NOMO-1 treated with DMSO at 0.1 percent for 48 hours (cell line): ENCODE measurements around the gene MAP7.

Experiments
- DNase-seq: peaks from one replicate; lab custom pipeline; 2025; ENCODE audit not compliant: unreplicated experiment; lab: John Stamatoyannopoulos, UW

Gene MAP7

DNA sequence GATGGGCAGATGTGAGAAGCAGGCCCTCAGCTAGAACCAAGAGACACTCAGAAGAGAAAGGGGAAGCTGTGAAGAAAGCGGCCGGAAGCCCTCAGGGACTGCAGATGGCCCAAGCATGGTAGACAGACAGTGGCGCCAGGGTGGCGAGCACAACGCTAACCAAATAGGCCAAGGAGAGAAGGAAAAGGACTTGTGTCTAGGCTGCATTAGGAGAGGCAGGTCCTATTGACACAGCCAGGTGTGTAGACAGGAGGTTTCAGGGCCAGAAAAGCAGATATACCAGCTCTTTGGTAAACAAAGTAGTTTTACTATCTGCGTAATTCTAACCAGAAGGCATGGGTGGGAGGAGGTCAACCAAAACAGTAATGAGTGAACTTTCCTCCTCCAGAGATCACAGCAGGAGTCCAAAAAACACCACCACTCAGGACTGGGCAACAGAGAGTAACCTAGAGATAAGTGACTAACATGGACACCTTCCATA, 15.8 kb upstream of the MAP7 start:
- DNase-seq = peak; percentile 79

DNA sequence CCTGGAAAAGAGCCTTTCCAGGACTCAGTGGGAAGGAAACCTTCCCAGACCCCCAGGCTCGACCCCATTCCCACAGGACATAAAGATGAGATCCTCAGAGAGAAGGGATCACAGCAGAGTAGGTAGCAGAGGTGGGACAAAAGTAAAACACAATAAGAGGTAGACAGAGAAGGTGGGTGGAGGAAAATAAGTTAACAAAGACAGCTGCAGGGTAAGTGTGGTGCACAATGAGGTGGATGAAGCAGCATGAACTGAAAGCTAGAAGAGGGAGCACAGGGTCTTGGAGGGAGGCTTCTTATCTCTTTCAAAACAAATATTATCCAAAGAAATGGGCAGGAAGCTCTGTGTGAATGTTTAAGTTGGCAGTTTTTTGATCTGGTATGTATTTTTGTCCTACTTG, 14.0 kb upstream of the MAP7 start:
- no peak for DNase-seq

DNA sequence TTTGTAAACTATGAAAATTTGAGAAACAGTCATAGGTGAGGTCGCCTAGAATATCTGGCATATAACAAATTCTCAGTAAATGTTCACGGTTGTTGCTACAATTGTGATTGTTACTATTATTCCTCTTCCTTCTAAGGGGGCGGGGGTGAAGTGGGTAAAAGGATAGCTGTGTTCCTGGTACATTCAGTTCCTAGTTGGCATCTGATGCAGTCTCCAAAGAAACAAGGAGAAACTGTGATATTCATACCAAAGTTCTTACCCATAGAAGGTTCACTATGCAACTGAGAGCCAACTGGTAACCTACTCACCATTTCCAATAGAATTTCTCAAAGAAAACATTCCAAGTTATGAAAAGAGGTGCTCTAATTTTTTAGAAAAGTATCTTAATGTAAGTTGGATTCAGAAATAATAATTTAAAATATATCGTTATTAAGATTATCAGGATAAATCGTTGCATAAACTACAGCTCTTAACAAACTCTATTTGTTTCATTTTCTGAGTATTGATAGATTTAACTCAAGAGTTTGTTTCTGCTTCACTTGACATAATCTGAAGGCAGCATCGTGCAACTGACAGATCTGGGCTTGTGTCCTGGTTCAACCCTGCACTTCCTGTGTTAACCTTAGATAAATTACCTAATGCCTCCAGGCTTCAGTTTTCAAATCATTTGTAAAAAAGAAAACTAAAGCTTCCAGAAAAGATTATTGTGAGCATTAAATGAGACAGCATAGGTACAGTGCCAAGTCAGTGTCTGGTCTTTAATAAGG, 13.3 kb upstream of the MAP7 start:
- no peak for DNase-seq

- DNase-seq = no peak
Measured at GRCh38 chr6:136562211-136562610, 12.0 kb upstream of the MAP7 start.

DNA sequence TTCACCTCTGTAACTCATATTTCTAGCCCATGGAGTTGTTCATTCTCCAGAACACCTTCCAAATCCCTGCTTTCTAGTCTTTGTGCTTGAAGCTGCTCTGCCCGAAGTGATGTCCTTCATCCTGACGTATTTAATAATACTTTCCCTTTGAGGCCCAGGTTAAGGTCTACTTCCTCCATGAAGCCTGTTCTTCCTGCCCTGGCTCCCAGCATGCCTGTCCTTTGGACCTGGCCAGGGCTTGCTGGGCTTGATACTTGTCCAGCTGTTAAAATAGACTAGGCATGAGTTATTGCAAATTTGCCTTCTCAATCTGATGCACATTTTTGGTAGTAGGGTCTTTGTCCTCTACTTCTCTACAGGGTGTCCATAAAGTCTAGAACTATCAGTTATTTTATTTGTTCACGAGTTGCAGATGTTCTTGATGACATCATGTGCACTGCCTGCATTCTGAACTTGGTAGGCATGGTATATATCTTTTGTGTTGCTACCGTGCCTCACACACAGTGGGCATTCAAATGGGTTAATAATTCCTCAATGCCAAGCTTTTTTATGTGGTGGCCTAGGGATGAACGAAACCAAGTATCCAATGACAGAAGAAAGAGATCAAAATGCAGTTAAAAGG, 3.1 kb upstream of the MAP7 start:
- no peak for DNase-seq

DNA sequence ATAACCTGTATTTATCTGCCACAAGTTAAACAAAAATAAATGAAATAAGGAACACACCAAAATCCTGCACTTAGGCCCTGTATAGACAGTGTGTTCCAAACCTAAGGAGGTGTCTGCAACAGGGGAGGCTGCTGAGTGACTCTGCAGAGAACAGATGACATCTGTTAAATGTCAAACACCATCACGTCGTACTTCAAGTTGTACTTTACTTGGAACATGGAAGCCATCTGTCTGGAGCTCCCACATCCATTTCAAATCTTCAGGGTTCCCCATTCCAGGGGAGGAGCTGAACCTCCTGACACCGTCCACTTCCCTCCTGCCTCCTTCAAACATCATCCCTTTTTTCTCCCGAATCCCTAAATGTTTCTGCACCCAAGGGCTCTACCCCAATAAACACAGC, 1.8 kb upstream of the MAP7 start:
- DNase-seq = no peak

GRCh38 chr6:136551103-136551502, 881 bp upstream of the MAP7 start:
- DNase-seq = no peak

GRCh38 chr6:136550045-136550329, 235 bp downstream of the MAP7 start:
- DNase-seq = no peak

GRCh38 chr6:136549300-136550044, 750 bp downstream of the MAP7 start:
- no peak for DNase-seq

DNA sequence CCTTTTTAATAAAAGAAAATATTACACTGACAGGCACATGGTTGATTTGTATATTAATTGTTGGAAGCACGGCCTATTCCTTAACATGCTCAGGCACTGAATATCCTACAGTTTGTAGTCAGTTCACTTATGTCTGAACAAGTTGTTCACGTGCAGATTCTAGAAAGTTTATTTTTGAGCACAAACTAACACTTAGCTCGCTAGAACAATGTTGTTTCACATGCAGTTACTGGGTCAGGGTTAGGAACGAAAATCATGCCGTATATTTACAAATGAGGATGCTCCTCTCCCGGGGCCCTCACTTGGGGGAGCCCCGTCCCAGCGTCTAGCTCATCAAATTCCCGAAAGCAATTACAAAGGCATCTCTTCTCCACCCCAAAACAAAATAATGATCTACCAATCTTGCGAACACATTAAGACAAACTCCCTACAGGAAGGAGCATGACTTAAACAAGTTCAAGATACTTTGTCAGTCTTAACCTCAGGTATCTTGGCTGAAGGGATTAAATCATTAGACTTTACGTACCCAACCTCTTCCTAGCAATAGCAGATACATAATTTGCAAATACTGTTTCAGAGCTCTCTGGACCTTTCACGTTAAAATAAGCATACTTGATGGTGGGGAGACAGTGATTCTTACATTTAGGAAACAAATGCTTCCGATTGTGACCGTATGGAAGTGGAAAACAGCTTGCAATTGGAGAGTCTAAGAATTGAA, 1.5 kb downstream of the MAP7 start:
- DNase-seq = no peak

GRCh38 chr6:136547871-136548270, 2.4 kb downstream of the MAP7 start:
- no peak for DNase-seq

DNA sequence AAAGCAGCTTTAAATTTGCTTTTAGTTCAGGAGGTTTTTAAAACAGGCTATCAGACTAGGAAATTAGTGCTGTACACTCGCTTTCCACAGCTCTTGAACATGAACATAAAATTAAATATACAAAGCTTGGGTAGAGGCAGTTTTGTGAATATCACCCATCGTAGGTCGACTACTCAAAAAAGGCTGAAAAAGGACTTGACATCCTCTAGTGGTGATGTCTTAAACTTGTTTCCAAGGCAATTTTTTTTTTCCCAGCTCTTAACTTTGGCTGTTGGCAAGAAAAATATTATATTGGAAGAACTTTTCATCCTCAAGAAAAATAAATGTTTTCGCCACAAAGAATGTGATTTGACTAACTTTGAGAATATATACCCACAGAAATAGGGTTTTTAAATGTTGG, 2.9 kb downstream of the MAP7 start:
- DNase-seq = peak; percentile 65

GRCh38 chr6:136546331-136546730, 3.9 kb downstream of the MAP7 start:
- no peak for DNase-seq

DNA sequence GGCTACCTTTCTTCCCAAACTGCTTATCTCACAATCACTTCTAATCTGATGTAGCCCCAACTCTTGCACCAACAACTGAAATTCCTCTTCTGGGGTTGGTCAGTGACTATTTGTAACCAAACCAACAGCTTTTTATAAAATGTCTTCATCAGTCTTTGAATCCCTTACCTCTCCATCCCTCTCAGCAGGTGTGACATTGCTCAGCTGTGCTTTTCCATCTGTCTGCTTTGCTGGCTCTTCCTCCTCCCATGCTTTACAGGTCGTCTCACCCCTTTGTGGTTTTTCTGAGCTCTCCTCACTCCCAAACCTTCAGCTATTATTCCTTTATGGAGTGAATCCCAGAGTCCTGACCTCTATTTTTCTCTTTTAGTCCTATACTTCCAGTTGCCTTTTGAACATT, 5.9 kb downstream of the MAP7 start:
- DNase-seq = no peak

- no peak for DNase-seq
Measured at GRCh38 chr6:136541395-136541794, 8.8 kb downstream of the MAP7 start.

DNA sequence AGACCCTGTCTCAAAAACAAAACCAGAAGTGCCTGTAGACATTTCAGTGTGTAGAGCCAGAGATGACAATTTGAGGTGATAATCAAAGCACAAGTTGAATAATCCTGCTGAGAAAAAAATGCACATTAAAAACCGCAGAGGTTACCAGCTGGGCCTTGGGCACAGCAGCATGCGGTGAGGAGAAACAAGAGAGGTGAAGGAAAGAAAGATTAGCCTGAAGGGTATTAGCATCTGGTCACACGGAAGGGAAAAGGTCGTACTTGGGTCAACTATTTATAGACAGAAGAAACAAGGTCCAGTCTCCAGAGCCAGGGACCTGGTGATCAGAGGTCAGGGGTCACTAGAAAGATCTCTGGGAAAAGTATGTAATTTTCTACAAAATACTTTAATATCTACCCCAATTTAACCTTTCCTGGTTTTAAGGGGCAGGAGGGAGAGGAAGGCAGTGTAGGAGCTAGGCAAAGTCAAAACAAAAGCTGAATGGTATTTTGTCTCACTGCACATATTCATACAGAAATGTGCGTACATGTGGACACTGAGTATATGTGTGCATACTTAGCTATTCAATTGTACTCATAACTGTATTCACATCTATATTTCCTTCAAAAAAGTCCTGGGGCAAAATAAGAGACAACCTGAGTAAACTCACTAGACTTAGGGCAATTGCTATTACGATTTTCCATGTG, 10.1 kb downstream of the MAP7 start:
- DNase-seq = no peak

DNA sequence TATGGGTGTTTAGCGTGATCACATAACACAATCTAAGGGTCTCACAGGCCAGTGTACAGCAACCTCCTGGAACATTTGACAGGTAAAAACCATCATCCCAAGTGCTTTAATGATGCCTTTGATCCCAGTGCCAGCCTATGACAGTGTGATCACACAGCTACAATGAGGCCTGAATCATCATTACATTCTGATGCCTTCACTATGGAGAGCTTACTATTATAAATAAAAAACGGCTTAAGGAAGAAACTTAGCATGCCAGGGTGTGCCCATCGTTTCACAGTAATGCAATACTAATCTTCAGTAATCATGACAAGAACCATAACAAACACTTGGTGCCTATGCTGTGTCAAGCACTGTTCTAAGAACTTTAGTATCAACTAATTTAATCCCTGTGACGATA, 11.4 kb downstream of the MAP7 start:
- no peak for DNase-seq

DNA sequence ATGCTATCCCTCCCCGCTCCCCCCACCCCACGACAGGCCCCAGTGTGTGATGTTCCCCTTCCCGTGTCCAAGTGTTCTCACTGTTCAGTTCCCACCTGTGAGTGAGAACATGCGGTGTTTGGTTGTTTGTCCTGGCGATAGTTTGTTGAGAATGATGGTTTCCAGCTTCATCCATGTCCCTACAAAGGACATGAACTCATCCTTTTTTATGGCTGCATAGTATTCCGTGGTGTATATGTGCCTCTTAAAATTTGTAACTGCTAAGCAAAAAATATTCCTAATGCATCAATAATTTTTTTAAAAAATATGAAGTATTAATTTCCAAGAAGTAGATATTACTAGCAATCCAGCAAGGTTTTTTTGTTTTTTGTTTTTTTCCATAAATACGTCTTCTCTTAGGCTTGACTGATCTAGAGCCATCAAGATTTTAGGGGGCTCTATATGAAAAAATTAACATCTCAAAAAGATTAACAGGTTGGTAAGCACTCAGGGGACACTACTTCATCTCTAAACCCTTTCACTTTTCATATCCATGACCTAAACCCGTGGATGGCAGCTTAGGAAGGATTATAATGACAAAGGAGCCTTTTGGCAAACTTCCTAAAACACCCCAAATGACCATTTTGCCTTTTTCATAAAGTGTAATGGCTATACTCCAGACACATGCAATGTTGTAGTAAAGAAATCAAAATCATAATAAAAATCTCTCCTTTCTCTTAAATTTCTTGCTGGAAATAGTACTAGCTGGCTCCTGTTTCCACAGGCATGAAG, 14.2 kb downstream of the MAP7 start:
- no peak for DNase-seq

DNA sequence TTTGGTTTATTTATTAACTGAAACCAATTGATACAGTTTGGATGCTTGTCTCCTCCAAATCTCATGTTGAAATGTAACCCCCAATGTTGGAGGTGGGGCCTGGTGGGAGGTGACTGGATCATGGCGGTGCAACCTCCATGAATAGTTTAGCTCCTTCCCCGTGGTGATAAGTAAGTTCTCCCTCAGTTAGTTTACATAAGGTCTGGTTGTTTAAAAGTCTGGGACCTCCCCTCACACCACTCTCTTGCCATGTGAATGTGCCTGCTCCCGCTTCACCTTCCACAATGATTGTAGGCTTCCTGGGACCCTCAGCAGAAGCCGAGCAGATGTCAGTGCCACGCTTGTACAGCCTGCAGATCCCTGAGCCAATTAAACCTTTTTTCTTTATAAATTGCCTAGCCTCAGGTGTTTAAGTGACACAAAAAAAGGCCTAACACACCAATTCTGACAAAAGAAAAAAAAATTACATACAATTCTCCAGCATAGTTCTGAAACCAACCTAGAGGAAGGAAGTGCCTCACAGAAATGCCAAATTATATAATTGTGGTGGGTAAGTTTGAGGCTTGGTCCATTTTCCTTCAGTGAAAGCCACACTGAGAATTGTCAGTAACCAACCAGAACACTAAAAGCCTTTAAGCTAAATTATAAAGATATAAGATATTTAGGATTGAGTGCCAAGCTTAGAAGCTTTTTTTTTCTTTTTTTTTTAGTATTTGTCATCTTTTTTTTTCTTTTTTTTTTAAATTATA, 15.0 kb downstream of the MAP7 start:
- peak; percentile 40 for DNase-seq

DNA sequence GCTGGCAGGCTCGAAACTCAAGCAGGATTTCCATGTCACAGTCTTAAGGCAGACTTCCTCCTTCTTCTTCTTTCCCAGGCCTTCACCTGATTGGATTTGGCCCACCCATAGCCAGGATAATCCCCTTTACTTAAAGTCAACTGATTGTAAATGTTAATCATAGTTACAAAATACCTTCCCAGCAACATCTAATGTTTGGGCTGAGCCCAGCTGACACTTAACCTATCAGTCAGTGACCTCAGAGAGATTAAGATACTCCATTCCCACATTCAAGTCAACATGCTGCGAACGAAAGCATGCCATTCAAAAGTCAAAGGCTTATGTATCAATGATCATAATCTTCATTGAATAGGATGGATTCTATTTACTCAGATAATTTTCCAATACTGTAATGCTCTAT, 16.0 kb downstream of the MAP7 start:
- no peak for DNase-seq
